Thyroid gland (tissue), 4 donors: ENCODE results near the gene PAXX.

Experiments
- CTCF ChIP-seq, 6 experiments: fragments of 200-600 bp in 3 of 6; fragments of 450-650 bp in 3 of 6; sonication (generic) in 3 of 6; IDR thresholded peaks; one replicate each; pipeline ENCODE4 v1.5.1; 2016 to 2019; ENCODE audit warnings: antibody characterized with exemption in 6 of 6, mild to moderate bottlenecking in 2 of 6, inconsistent platforms in 1 of 6, moderate library complexity in 1 of 6
- POLR2A ChIP-seq, 2 donors: fragments of 450-650 bp; IDR thresholded peaks; one replicate each; pipeline ENCODE4 v1.6.1; 2017; ENCODE audit warnings: antibody characterized with exemption in 2 of 2, mild to moderate bottlenecking in 2 of 2, moderate library complexity in 1 of 2

DNA sequence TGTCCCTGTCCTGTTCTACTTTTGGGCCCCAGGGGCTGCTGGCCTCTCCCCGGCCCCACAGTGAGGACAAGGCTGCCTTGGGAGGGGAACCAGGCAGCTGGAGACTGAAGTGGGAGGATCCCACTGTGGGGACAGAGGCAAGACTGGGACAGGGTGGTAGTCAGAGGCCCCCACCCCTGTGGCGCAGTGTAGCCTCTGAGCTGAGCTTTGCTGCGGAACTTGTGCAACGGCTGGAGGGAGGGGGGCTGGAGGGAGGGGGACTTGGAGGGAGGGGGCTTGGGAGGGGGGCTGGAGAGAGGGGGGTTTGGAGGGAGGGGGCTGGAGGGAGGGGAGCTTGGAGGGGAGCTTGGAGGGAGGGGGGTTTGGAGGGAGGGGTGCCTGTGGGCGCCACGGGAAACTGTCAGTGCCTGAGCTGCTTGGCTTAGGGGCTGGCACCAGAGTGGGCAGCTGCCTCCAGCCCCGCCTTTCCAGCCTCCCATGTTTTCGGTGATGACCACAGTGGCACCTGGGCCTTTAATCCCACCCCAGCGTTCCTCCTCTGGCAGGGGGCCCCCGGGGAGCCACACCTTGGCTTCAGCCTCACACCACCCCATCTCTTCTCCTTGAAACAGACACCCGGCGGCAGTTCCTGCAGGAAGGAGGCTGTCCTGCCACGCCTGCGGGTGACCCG, 42.0 kb downstream of the PAXX start:
- TF ChIP-seq POLR2A (IDR thresholded peaks at IDR 0.05) (no peak), CTCF (IDR thresholded peaks at IDR 0.05) (no peak)
